K562 (cell line): ENCODE data around the gene PFDN2. TPM values are rescaled to one million over a fixed set of nuclear protein-coding genes. Genes with fewer than 3 reads are reported as not detected.

Source experiments
- BMI1 ChIP-seq: fragments of 150-350 bp; IDR thresholded peaks from 2 replicates; pipeline ENCODE4 v1.6.1; 2014; ENCODE audit warnings: low read length
- CHD2 ChIP-seq: IDR thresholded peaks from 2 replicates; pipeline ENCODE4 v1.6.1; 2011; ENCODE audit warnings: low read depth, low read length
- E4F1 ChIP-seq: fragments of 250-450 bp; sonication (Bioruptor Pico); IDR thresholded peaks from 2 replicates; pipeline ENCODE4 v1.5.0; 2021; ENCODE audit warnings: mild to moderate bottlenecking, borderline replicate concordance
- HEY1 ChIP-seq: fragments of 250-450 bp; sonication (Bioruptor Pico); IDR thresholded peaks from 2 replicates; pipeline ENCODE4 v1.5.0; 2020; ENCODE audit warnings: mild to moderate bottlenecking, moderate library complexity, borderline replicate concordance
- HINFP ChIP-seq: fragments of 450-650 bp; conservative IDR thresholded peaks from 2 replicates; pipeline ENCODE4 v1.6.1; 2016; ENCODE audit warnings: missing genetic modification characterization, low read depth, mild to moderate bottlenecking, control low read depth, missing compliant biosample characterization
- HSF4 ChIP-seq: fragments of 250-450 bp; sonication (Bioruptor Pico); IDR thresholded peaks from 2 replicates; pipeline ENCODE4 v2.1.2; 2022; ENCODE audit warnings: mild to moderate bottlenecking, moderate library complexity, borderline replicate concordance
- NONO ChIP-seq, 2 experiments: fragments of 200-400 bp in 1 of 2; fragments of 450-650 bp in 1 of 2; formaldehyde crosslinking in 1 of 2; IDR thresholded peaks; 2 replicates each; pipeline ENCODE4 v1.6.1; 2017; ENCODE audit warnings: low read depth in 2 of 2, mild to moderate bottlenecking in 2 of 2, moderate library complexity in 2 of 2, low read length in 1 of 2
- POLR2G ChIP-seq: fragments of 200-400 bp; formaldehyde crosslinking; IDR thresholded peaks from 2 replicates; pipeline ENCODE4 v1.6.1; 2017; ENCODE audit warnings: low read depth, mild to moderate bottlenecking, antibody characterized with exemption, low read length, moderate library complexity
- RUNX1 ChIP-seq: sonication (generic); IDR thresholded peaks from 2 replicates; pipeline ENCODE4 v1.6.1; 2016; ENCODE audit warnings: antibody characterized with exemption, low read depth
- ZBTB33 ChIP-seq: sonication (generic); formaldehyde crosslinking; IDR thresholded peaks from 2 replicates; pipeline ENCODE4 v1.8.1; 2023; ENCODE audit warnings: mild to moderate bottlenecking, missing genetic modification reagents
- ZC3H4 ChIP-seq: sonication (generic); formaldehyde crosslinking; IDR thresholded peaks from 2 replicates; pipeline ENCODE4 v1.9.0; 2021; ENCODE audit warnings: missing genetic modification reagents, borderline replicate concordance
- ZNF277 ChIP-seq: fragments of 250-450 bp; sonication (Bioruptor Pico); IDR thresholded peaks from 2 replicates; pipeline ENCODE4 v1.8.0; 2022; ENCODE audit warnings: inconsistent platforms, mild to moderate bottlenecking, moderate library complexity, borderline replicate concordance
- ZNF592 ChIP-seq: fragments of 450-650 bp; IDR thresholded peaks from 2 replicates; pipeline ENCODE4 v1.6.1; 2017; ENCODE audit warnings: antibody characterized with exemption, mild to moderate bottlenecking
- polyA plus RNA-seq, 8 experiments: library from polyadenylated mRNA; depleted of rRNA in 4 of 8; stranded (reverse) in 5 of 8; unstranded in 3 of 8; fragments of >200 nt; fragmentation: Nextera tagmentation in 2 of 8; fragmentation: Illumina TruSeq in 1 of 8; extraction: Ambion mirVana in 2 of 8; extraction: Trizol in 1 of 8; gene quantifications; 2 replicates each; pipeline versions ENCODE4 v1.2.1 to v1.2.3, GENCODE V29; 2011 to 2014; ENCODE audit warnings: inconsistent platforms in 1 of 8, missing spikeins in 1 of 8
- total RNA-seq, 7 experiments: library from RNA; depleted of rRNA in 6 of 7; stranded (reverse); fragments of >200 nt in 6 of 7; fragmentation: Illumina TruSeq in 2 of 7; extraction: Trizol in 2 of 7; gene quantifications; 2 replicates each; pipeline versions ENCODE4 v1.2.1 to v1.2.3, GENCODE V29; 2011 to 2021; ENCODE audit warnings: low replicate concordance in 1 of 7

The PFDN2 gene
- total and polyA plus RNA-seq, 9 of the 15 experiments (the other 6 are each of a cell fraction or from before 2014, with no cell fraction given): 50.2 to 361 (median 144) TPM

GRCh38 chr1:161131523-161132409 lies 13.9 kb upstream of the PFDN2 start (continued):
- no peak for TF ChIP-seq E4F1 (CRISPR knock-in tag)
- no peak for TF ChIP-seq ZNF592
- no peak for TF ChIP-seq ZBTB33 (CRISPR knock-in tag)
- no peak for TF ChIP-seq HINFP (tag)
- TF ChIP-seq HEY1 (CRISPR knock-in tag): no peak
- TF ChIP-seq RUNX1: no peak
- TF ChIP-seq BMI1: no peak
- no peak for TF ChIP-seq ZC3H4
- TF ChIP-seq ZNF277: no peak
- TF ChIP-seq CHD2: no peak
- no peak for TF ChIP-seq NONO (IDR thresholded peaks at IDR 0.05; ENCODE audit: low read depth in 2 of 2, low read length in 1 of 2)
- TF ChIP-seq POLR2G: no peak
- TF ChIP-seq HSF4: no peak
